ENCODE results near the gene LTBP3.

GRCh38 chr11:65562020-65562419, 3.9 kb upstream of the LTBP3 start:
- TF ChIP-seq CTCF (conservative IDR thresholded peaks at IDR 0.05 in 1 of 2, IDR thresholded peaks at IDR 0.05 in 1 of 2; ENCODE audit: low read depth in 1 of 2, low read length in 2 of 2): no peak
- no peak for TF ChIP-seq EZH2 (IDR thresholded peaks at IDR 0.05; ENCODE audit: low read length, missing control alignments)
